PFSK-1 (cell line): ENCODE results near the gene PLEKHH3.

Experiments
- FOXP2 ChIP-seq: optimal IDR thresholded peaks from 2 replicates; pipeline ENCODE3; 2011; ENCODE audit warnings: borderline replicate concordance, control low read depth, inconsistent platforms; ENCODE audit not compliant: insufficient read depth; ENCODE audit errors: extremely low read length, extremely low read depth
- POLR2AphosphoS5 ChIP-seq: IDR thresholded peaks from 2 replicates; pipeline ENCODE4 v1.6.1; 2012; ENCODE audit warnings: low read depth, mild to moderate bottlenecking, control low read depth, low read length, moderate library complexity
- REST ChIP-seq, 2 experiments: IDR thresholded peaks; 2 replicates each; pipeline versions ENCODE4 v1.6.1 to v1.8.0; 2011 to 2012; ENCODE audit warnings: low read depth in 2 of 2, low read length in 2 of 2, control low read depth in 1 of 2, inconsistent platforms in 1 of 2, mild to moderate bottlenecking in 1 of 2, moderate library complexity in 1 of 2; ENCODE audit not compliant: insufficient read depth in 1 of 2
- SIN3A ChIP-seq: IDR thresholded peaks from 2 replicates; pipeline ENCODE4 v1.6.1; 2012; ENCODE audit warnings: mild to moderate bottlenecking, low read length, moderate library complexity, borderline replicate concordance; ENCODE audit not compliant: insufficient read depth
- TAF1 ChIP-seq: IDR thresholded peaks from 2 replicates; pipeline ENCODE4 v1.6.1; 2012; ENCODE audit warnings: low read length, control low read depth, borderline replicate concordance; ENCODE audit not compliant: insufficient read depth

PLEKHH3 gene

GRCh38 chr17:42695500-42695899 is 18.7 kb upstream of the PLEKHH3 start:
- no peak for TF ChIP-seq POLR2AphosphoS5
- no peak for TF ChIP-seq FOXP2
- no peak for TF ChIP-seq REST (IDR thresholded peaks at IDR 0.05; ENCODE audit: insufficient read depth in 1 of 2, low read depth in 2 of 2, low read length in 2 of 2)
- TF ChIP-seq SIN3A = no peak

GRCh38 chr17:42694524-42694923 is 17.7 kb upstream of the PLEKHH3 start:
- TF ChIP-seq REST (IDR thresholded peaks at IDR 0.05; ENCODE audit: insufficient read depth in 1 of 2, low read depth in 2 of 2, low read length in 2 of 2) = no peak
- no peak for TF ChIP-seq FOXP2
- no peak for TF ChIP-seq POLR2AphosphoS5
- TF ChIP-seq SIN3A = no peak
- TF ChIP-seq TAF1 = no peak

- TF ChIP-seq FOXP2 (no peak), REST (IDR thresholded peaks at IDR 0.05; ENCODE audit: insufficient read depth in 1 of 2, low read depth in 2 of 2, low read length in 2 of 2) (no peak), SIN3A (no peak), POLR2AphosphoS5 (no peak), TAF1 (no peak)
Observed at GRCh38 chr17:42692489-42692888, 15.7 kb upstream of the PLEKHH3 start.

- no peak for TF ChIP-seq FOXP2
- no peak for TF ChIP-seq REST (IDR thresholded peaks at IDR 0.05; ENCODE audit: insufficient read depth in 1 of 2, low read depth in 2 of 2, low read length in 2 of 2)
- TF ChIP-seq POLR2AphosphoS5 = no peak
- no peak for TF ChIP-seq SIN3A
- TF ChIP-seq TAF1 = no peak
Observed at GRCh38 chr17:42691021-42691545, 14.3 kb upstream of the PLEKHH3 start.

GRCh38 chr17:42690596-42690995 is 13.8 kb upstream of the PLEKHH3 start:
- TF ChIP-seq FOXP2 = no peak
- TF ChIP-seq TAF1 = no peak
- TF ChIP-seq REST (IDR thresholded peaks at IDR 0.05; ENCODE audit: insufficient read depth in 1 of 2, low read depth in 2 of 2, low read length in 2 of 2) = no peak
- no peak for TF ChIP-seq POLR2AphosphoS5
- TF ChIP-seq SIN3A = no peak
